WTC11 (cell line): ENCODE data around the gene ZC3H14.

Source experiments
- ATF1 ChIP-seq: sonication (generic); formaldehyde crosslinking; IDR thresholded peaks from 2 replicates; pipeline ENCODE4 v1.8.1; 2023; ENCODE audit warnings: mild to moderate bottlenecking, moderate library complexity, missing genetic modification reagents
- CREB1 ChIP-seq: sonication (generic); formaldehyde crosslinking; IDR thresholded peaks from 2 replicates; pipeline ENCODE4 v1.8.0; 2023; ENCODE audit warnings: mild to moderate bottlenecking, missing genetic modification reagents
- ETV6 ChIP-seq: sonication (generic); formaldehyde crosslinking; IDR thresholded peaks from 2 replicates; pipeline ENCODE4 v1.8.1; 2022; ENCODE audit warnings: mild to moderate bottlenecking, missing genetic modification reagents
- FOXK1 ChIP-seq: sonication (generic); formaldehyde crosslinking; IDR thresholded peaks from 2 replicates; pipeline ENCODE4 v1.8.0; 2022; ENCODE audit warnings: mild to moderate bottlenecking, moderate library complexity, missing genetic modification reagents
- GABPB1 ChIP-seq: sonication (generic); formaldehyde crosslinking; IDR thresholded peaks from 2 replicates; pipeline ENCODE4 v1.8.1; 2023; ENCODE audit warnings: mild to moderate bottlenecking, missing genetic modification reagents
- GRHL2 ChIP-seq: fragments of 250-450 bp; sonication (Bioruptor Pico); IDR thresholded peaks from 2 replicates; pipeline ENCODE4 v1.8.0; 2022; ENCODE audit warnings: mild to moderate bottlenecking, moderate library complexity; ENCODE audit not compliant: insufficient replicate concordance, severe bottlenecking
- NFYB ChIP-seq: sonication (generic); formaldehyde crosslinking; conservative IDR thresholded peaks from 2 replicates; pipeline ENCODE4 v1.8.0; 2022; ENCODE audit warnings: low read depth, missing genetic modification reagents
- ZNF138 ChIP-seq: sonication (generic); formaldehyde crosslinking; conservative IDR thresholded peaks from 2 replicates; pipeline ENCODE4 v1.8.1; 2022; ENCODE audit warnings: mild to moderate bottlenecking, moderate library complexity, missing genetic modification reagents
- ZNF219 ChIP-seq: sonication (generic); formaldehyde crosslinking; IDR thresholded peaks from 2 replicates; pipeline ENCODE4 v1.8.0; 2023; ENCODE audit warnings: missing genetic modification reagents, mild to moderate bottlenecking, borderline replicate concordance
- ZNF423 ChIP-seq: fragments of 250-450 bp; sonication (Bioruptor Pico); IDR thresholded peaks from 2 replicates; pipeline ENCODE4 v2.1.2; 2022; ENCODE audit warnings: mild to moderate bottlenecking, moderate library complexity
- TF ChIP-seq, protein P1 (sequence below): sonication (generic); formaldehyde crosslinking; IDR thresholded peaks from 2 replicates; pipeline ENCODE4 v1.8.0; 2022; ENCODE audit warnings: mild to moderate bottlenecking, missing genetic modification reagents
- TF ChIP-seq, protein P2 (sequence below): fragments of 200-600 bp; IDR thresholded peaks from 2 replicates; pipeline ENCODE4 v1.8.0; 2022; ENCODE audit warnings: antibody characterized with exemption
- TF ChIP-seq, protein P3 (sequence below): sonication (generic); formaldehyde crosslinking; conservative IDR thresholded peaks from 2 replicates; pipeline ENCODE4 v1.8.1; 2023; ENCODE audit warnings: mild to moderate bottlenecking, low read depth, missing genetic modification reagents, moderate library complexity

DNA sequence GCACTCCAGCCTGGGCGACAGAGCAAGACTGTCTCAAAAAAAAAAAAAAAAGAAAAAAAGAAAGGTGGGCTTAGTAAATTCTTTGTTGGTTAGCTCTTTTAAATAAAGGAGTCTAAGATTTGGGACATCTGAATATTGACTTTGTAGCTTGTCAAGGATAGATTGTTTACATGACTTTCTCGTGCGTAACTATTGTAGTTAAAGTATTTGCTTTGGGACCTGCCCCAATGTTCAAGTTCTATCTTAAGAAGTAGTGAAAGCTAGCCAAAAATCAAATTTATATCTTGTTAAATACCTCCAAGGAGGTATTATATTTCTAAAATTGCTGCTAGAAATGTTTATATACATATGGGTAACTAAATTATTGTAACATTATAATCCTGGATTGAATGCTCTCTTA, 40.4 kb upstream of the ZC3H14 start:
- TF ChIP-seq ETV6 (CRISPR knock-in tag) (no peak), ATF1 (no peak), CREB1 (CRISPR knock-in tag) (no peak), GABPB1 (no peak), ZNF423 (CRISPR knock-in tag) (no peak), GRHL2 (CRISPR knock-in tag) (no peak), NFYB (CRISPR knock-in tag) (no peak), ZNF138 (CRISPR knock-in tag) (no peak), FOXK1 (CRISPR knock-in tag) (no peak), ZNF219 (CRISPR knock-in tag) (no peak)
- TF ChIP-seq, protein P1, sequence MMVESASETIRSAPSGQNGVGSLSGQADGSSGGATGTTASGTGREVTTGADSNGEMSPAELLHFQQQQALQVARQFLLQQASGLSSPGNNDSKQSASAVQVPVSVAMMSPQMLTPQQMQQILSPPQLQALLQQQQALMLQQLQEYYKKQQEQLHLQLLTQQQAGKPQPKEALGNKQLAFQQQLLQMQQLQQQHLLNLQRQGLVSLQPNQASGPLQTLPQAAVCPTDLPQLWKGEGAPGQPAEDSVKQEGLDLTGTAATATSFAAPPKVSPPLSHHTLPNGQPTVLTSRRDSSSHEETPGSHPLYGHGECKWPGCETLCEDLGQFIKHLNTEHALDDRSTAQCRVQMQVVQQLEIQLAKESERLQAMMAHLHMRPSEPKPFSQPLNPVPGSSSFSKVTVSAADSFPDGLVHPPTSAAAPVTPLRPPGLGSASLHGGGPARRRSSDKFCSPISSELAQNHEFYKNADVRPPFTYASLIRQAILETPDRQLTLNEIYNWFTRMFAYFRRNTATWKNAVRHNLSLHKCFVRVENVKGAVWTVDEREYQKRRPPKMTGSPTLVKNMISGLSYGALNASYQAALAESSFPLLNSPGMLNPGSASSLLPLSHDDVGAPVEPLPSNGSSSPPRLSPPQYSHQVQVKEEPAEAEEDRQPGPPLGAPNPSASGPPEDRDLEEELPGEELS (CRISPR knock-in tag): no peak
- TF ChIP-seq, protein P2, sequence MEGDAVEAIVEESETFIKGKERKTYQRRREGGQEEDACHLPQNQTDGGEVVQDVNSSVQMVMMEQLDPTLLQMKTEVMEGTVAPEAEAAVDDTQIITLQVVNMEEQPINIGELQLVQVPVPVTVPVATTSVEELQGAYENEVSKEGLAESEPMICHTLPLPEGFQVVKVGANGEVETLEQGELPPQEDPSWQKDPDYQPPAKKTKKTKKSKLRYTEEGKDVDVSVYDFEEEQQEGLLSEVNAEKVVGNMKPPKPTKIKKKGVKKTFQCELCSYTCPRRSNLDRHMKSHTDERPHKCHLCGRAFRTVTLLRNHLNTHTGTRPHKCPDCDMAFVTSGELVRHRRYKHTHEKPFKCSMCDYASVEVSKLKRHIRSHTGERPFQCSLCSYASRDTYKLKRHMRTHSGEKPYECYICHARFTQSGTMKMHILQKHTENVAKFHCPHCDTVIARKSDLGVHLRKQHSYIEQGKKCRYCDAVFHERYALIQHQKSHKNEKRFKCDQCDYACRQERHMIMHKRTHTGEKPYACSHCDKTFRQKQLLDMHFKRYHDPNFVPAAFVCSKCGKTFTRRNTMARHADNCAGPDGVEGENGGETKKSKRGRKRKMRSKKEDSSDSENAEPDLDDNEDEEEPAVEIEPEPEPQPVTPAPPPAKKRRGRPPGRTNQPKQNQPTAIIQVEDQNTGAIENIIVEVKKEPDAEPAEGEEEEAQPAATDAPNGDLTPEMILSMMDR: no peak
- TF ChIP-seq, protein P3, sequence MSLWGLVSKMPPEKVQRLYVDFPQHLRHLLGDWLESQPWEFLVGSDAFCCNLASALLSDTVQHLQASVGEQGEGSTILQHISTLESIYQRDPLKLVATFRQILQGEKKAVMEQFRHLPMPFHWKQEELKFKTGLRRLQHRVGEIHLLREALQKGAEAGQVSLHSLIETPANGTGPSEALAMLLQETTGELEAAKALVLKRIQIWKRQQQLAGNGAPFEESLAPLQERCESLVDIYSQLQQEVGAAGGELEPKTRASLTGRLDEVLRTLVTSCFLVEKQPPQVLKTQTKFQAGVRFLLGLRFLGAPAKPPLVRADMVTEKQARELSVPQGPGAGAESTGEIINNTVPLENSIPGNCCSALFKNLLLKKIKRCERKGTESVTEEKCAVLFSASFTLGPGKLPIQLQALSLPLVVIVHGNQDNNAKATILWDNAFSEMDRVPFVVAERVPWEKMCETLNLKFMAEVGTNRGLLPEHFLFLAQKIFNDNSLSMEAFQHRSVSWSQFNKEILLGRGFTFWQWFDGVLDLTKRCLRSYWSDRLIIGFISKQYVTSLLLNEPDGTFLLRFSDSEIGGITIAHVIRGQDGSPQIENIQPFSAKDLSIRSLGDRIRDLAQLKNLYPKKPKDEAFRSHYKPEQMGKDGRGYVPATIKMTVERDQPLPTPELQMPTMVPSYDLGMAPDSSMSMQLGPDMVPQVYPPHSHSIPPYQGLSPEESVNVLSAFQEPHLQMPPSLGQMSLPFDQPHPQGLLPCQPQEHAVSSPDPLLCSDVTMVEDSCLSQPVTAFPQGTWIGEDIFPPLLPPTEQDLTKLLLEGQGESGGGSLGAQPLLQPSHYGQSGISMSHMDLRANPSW (CRISPR knock-in tag): no peak
